Adrenal gland (tissue), 5 donors: ENCODE results near the gene TDRD3.

ENCODE experiments used
- CTCF ChIP-seq, 6 experiments: fragments of 450-650 bp in 4 of 6; fragments of 200-600 bp in 2 of 6; sonication (generic) in 1 of 6; IDR thresholded peaks; 1 replicate in 5 of 6; 2 replicates in 1 of 6; pipeline versions ENCODE4 v1.5.1 to v1.8.0; 2016 to 2021; ENCODE audit warnings: antibody characterized with exemption in 6 of 6, mild to moderate bottlenecking in 2 of 6, moderate library complexity in 1 of 6
- POLR2A ChIP-seq, 2 donors: fragments of 450-650 bp; IDR thresholded peaks; one replicate each; pipeline ENCODE4 v1.6.1; 2017; ENCODE audit warnings: antibody characterized with exemption in 2 of 2, mild to moderate bottlenecking in 2 of 2, moderate library complexity in 1 of 2
- donor health status: DM: no; HTN: no; CAD: no.

- TF ChIP-seq CTCF (IDR thresholded peaks at IDR 0.05) (no peak), POLR2A (IDR thresholded peaks at IDR 0.05) (no peak)
Measured at GRCh38 chr13:60412909-60413616, 16.0 kb downstream of the TDRD3 start.
